Fibroblast of villous mesenchyme (primary cell): Measurements from ENCODE around the gene HARS2. TPM values are rescaled to one million over a fixed set of nuclear protein-coding genes. Genes with fewer than 3 reads are reported as not detected.
A peak's percentile ranks its signal among the peaks of the same experiment; 100 is the strongest.
"Not testable (repeated sequence)": the region's sequence is repeated elsewhere in the genome, so short reads cannot be mapped to it uniquely, and the experiment has no call there.

Experiments used
- DNase-seq: peaks from one replicate; pipeline ENCODE4 v3.0.0-alpha.2; 2010; ENCODE audit warnings: low read depth
- H3K4me3 ChIP-seq: 2 replicates; pipeline ENCODE4 v1.5.1; 2011; ENCODE audit warnings: low read depth, mild to moderate bottlenecking, low read length
- CTCF ChIP-seq: IDR thresholded peaks from 2 replicates; pipeline ENCODE4 v1.5.1; 2012; ENCODE audit warnings: low read depth, mild to moderate bottlenecking, low read length; ENCODE audit not compliant: insufficient read depth
- small RNA-seq: library from RNA; depleted of rRNA; stranded (forward); fragments of <200 nt; gene quantifications from one replicate; pipeline ENCODE3, GENCODE V24; 2012
- total RNA-seq: library from RNA; depleted of rRNA; stranded (reverse); fragments of >200 nt; gene quantifications from 2 replicates; pipeline ENCODE4 v1.2.3, GENCODE V29; 2012

The HARS2 gene
- total RNA-seq, 1 donor: 32.0 TPM

GRCh38 chr5:140718266-140718592, 27.0 kb downstream of the HARS2 start:
- no peak for TF ChIP-seq CTCF
- no peak for DNase-seq
- H3K4me3 ChIP-seq: peak overlapping the region; percentile 59

- not testable (repeated sequence) for DNase-seq, H3K4me3 ChIP-seq
Measured at GRCh38 chr5:140720738-140721137, 29.5 kb downstream of the HARS2 start.

GRCh38 chr5:140721395-140721794, 30.1 kb downstream of the HARS2 start:
- not testable (repeated sequence) for DNase-seq, H3K4me3 ChIP-seq

GRCh38 chr5:140725799-140726471, 34.7 kb downstream of the HARS2 start:
- H3K4me3 ChIP-seq: peak overlapping the region; percentile 61
- peak; percentile 88 for DNase-seq
- TF ChIP-seq CTCF: no peak

GRCh38 chr5:140733098-140733497, 41.8 kb downstream of the HARS2 start:
- no peak for TF ChIP-seq CTCF
- no peak for DNase-seq

GRCh38 chr5:140734354-140734753, 43.1 kb downstream of the HARS2 start:
- peak; percentile 39 for TF ChIP-seq CTCF
- DNase-seq: peak; percentile 37
- no peak overlapping the region for H3K4me3 ChIP-seq

More at GRCh38 chr5:140733098-140733497, 41.8 kb downstream of the HARS2 start:
- no peak overlapping the region for H3K4me3 ChIP-seq

GRCh38 chr5:140737486-140737885, 46.2 kb downstream of the HARS2 start:
- no peak overlapping the region for H3K4me3 ChIP-seq
- no peak for TF ChIP-seq CTCF
- no peak for DNase-seq

GRCh38 chr5:140741967-140742366, 50.7 kb downstream of the HARS2 start:
- TF ChIP-seq CTCF: no peak
- no peak for DNase-seq
- no peak overlapping the region for H3K4me3 ChIP-seq

Small RNAs within 50 kb of the gene (small RNA-seq; reads per million reads assigned to genes)
- gene VTRNA1-1 (50.5 reads per million, percentile 96 among the genes with 10 or more reads in this experiment), gene VTRNA1-2 (67.6 reads per million, percentile 96 among the genes with 10 or more reads in this experiment), gene VTRNA1-3 (4.6 reads per million, percentile 80 among the genes with 10 or more reads in this experiment)

Other genes with a start within 250 kb of the HARS2 start
- gene EIF4EBP3, start 143.8 kb upstream of the HARS2 start, total RNA-seq: 0.32 and 0.86 TPM in 2 replicates
- 40.6 and 53.1 TPM in 2 replicates for gene SRA1, start 134.0 kb upstream of the HARS2 start, total RNA-seq
- 11.9 and 14.7 TPM in 2 replicates for gene APBB3, start 126.9 kb upstream of the HARS2 start, total RNA-seq
- gene SLC35A4, start 126.6 kb upstream of the HARS2 start, total RNA-seq: 11.9 and 13.8 TPM in 2 replicates
- 0.97 and 2.2 TPM in 2 replicates for gene CD14, start 58.3 kb upstream of the HARS2 start, total RNA-seq
- 7.7 and 8.6 TPM in 2 replicates for gene TMCO6, start 52.0 kb upstream of the HARS2 start, total RNA-seq
- 36.7 and 39.7 TPM in 2 replicates for gene NDUFA2, start 43.8 kb upstream of the HARS2 start, total RNA-seq
- gene IK, start 43.6 kb upstream of the HARS2 start, total RNA-seq: 65.6 and 71.2 TPM in 2 replicates
- 30.9 and 41.5 TPM in 2 replicates for gene WDR55, start 26.6 kb upstream of the HARS2 start, total RNA-seq
- 0.32 TPM in 1 of 2 replicates, not detected in the other for gene DND1, start 17.9 kb upstream of the HARS2 start, total RNA-seq
- 52.2 and 56.4 TPM in 2 replicates for gene HARS1, start 85 bp upstream of the HARS2 start, total RNA-seq
- gene ZMAT2, start 9.0 kb downstream of the HARS2 start, total RNA-seq: 35.1 and 47.1 TPM in 2 replicates
- under 0.01 TPM in 1 of 2 replicates, not detected in the other for gene PCDHA1, start 94.7 kb downstream of the HARS2 start, total RNA-seq
- under 0.01 TPM in 2 replicates for gene PCDHA2, start 103.4 kb downstream of the HARS2 start, total RNA-seq
- gene PCDHA3, start 109.6 kb downstream of the HARS2 start, total RNA-seq: under 0.01 and 0.32 TPM in 2 replicates
- gene PCDHA4, start 115.6 kb downstream of the HARS2 start, total RNA-seq: 0.32 and 0.43 TPM in 2 replicates
- under 0.01 TPM in 2 replicates for gene PCDHA5, start 130.2 kb downstream of the HARS2 start, total RNA-seq
- gene PCDHA6, start 136.5 kb downstream of the HARS2 start, total RNA-seq: under 0.01 and 0.43 TPM in 2 replicates
- 0.32 and 0.86 TPM in 2 replicates for gene PCDHA7, start 142.8 kb downstream of the HARS2 start, total RNA-seq
- gene PCDHA8, start 149.7 kb downstream of the HARS2 start, total RNA-seq: under 0.01 TPM in 2 replicates
- gene PCDHA9, start 156.9 kb downstream of the HARS2 start, total RNA-seq: under 0.01 TPM in 2 replicates
- under 0.01 TPM in 2 replicates for gene PCDHA10, start 164.4 kb downstream of the HARS2 start, total RNA-seq
- under 0.01 TPM in 2 replicates for gene PCDHA11, start 177.5 kb downstream of the HARS2 start, total RNA-seq
- gene PCDHA12, start 183.9 kb downstream of the HARS2 start, total RNA-seq: under 0.01 TPM in 2 replicates
- gene PCDHA13, start 190.7 kb downstream of the HARS2 start, total RNA-seq: under 0.01 TPM in 2 replicates
- gene PCDHAC1, start 234.8 kb downstream of the HARS2 start, total RNA-seq: under 0.01 TPM in 2 replicates